Vagina (tissue), 2 donors: ENCODE results near the gene MS4A4E. TPM values are rescaled to one million over a fixed set of nuclear protein-coding genes. Genes with fewer than 3 reads are reported as not detected.
"Not testable (repeated sequence)": the region's sequence is repeated elsewhere in the genome, so short reads cannot be mapped to it uniquely, and the experiment has no call there.

ENCODE experiments used
- DNase-seq, 2 donors: peaks; one replicate each; pipeline ENCODE4 v3.0.0-alpha.2; 2017; ENCODE audit errors: extremely low spot score in 2 of 2
- H3K27ac ChIP-seq: fragments of 200-600 bp; sonication (generic); one replicate; pipeline ENCODE4 v1.5.1; 2019
- H3K27me3 ChIP-seq: fragments of 200-600 bp; sonication (generic); one replicate; pipeline ENCODE4 v1.5.1; 2019
- H3K36me3 ChIP-seq, 2 donors: fragments of 200-600 bp; sonication (generic); one replicate each; pipeline ENCODE4 v1.5.1; 2017 to 2019
- H3K4me1 ChIP-seq: fragments of 200-600 bp; sonication (generic); one replicate; pipeline ENCODE4 v1.5.1; 2019
- H3K4me3 ChIP-seq, 2 donors: fragments of 200-600 bp; sonication (generic); 1 replicate in 1 of 2; 2 replicates in 1 of 2; pipeline ENCODE4 v1.5.1; 2016 to 2019
- H3K9me3 ChIP-seq: fragments of 200-600 bp; sonication (generic); one replicate; pipeline ENCODE4 v1.5.1; 2019
- CTCF ChIP-seq, 3 experiments: fragments of 450-650 bp in 2 of 3; fragments of 200-600 bp in 1 of 3; sonication (generic) in 1 of 3; IDR thresholded peaks; one replicate each; pipeline ENCODE4 v1.5.1; 2017 to 2019; ENCODE audit warnings: antibody characterized with exemption in 3 of 3, mild to moderate bottlenecking in 2 of 3, moderate library complexity in 2 of 3
- POLR2A ChIP-seq, 2 donors: fragments of 450-650 bp; IDR thresholded peaks; one replicate each; pipeline ENCODE4 v1.6.1; 2017; ENCODE audit warnings: antibody characterized with exemption in 2 of 2, mild to moderate bottlenecking in 2 of 2, moderate library complexity in 2 of 2
- POLR2AphosphoS5 ChIP-seq, 2 donors: sonication (generic); formaldehyde crosslinking; IDR thresholded peaks; one replicate each; pipeline ENCODE4 v1.9.0; 2017; ENCODE audit warnings: antibody characterized with exemption in 2 of 2, mild to moderate bottlenecking in 2 of 2, low read depth in 1 of 2; ENCODE audit not compliant: insufficient read depth in 1 of 2
- intact Hi-C: fragments of 100-400 bp; cut with DNase I; formaldehyde crosslinking; loops from one replicate; pipeline ENCODE4 v1.15.1; 2023
- microRNA-seq: library from miRNA; unstranded; fragments of <30 nt; microRNA quantifications from one replicate; pipeline ENCODE4, GENCODE V29; 2017; ENCODE audit warnings: borderline number of aligned reads, borderline replicate concordance
- small RNA-seq: library from RNA; depleted of rRNA; stranded (forward); fragments of <200 nt; gene quantifications from one replicate; pipeline ENCODE3, GENCODE V24; 2016
- total RNA-seq: library from RNA; depleted of rRNA; stranded (reverse); fragments of >200 nt; gene quantifications from one replicate; pipeline ENCODE4 v1.2.3, GENCODE V29; 2016

Gene MS4A4E
- total RNA-seq, 1 donor from 2014 or later: 1.7 TPM

- intact Hi-C loops: no loop called here
Observed at GRCh38 chr11:60159284-60159683, 83.7 kb downstream of the MS4A4E start.

GRCh38 chr11:60158636-60159035, 84.3 kb downstream of the MS4A4E start:
- no peak for DNase-seq
- intact Hi-C loops: no loop called here
- no peaks in the 10 kb centered on the region for H3K9me3 ChIP-seq
- no peaks in the 10 kb centered on the region for H3K4me1 ChIP-seq
- H3K36me3 ChIP-seq: no peaks in the 10 kb centered on the region
- H3K4me3 ChIP-seq: no peak overlapping the region
- no peaks in the 10 kb centered on the region for H3K27me3 ChIP-seq
- TF ChIP-seq CTCF (IDR thresholded peaks at IDR 0.05): no peak
- TF ChIP-seq POLR2A (IDR thresholded peaks at IDR 0.05): no peak
- no peak for TF ChIP-seq POLR2AphosphoS5 (IDR thresholded peaks at IDR 0.05; ENCODE audit: insufficient read depth in 1 of 2, low read depth in 1 of 2)
- no peak overlapping the region for H3K27ac ChIP-seq

More at GRCh38 chr11:60159284-60159683, 83.7 kb downstream of the MS4A4E start:
- Histone ChIP-seq H3K27me3 (no peaks in the 10 kb centered on the region), H3K36me3 (no peaks in the 10 kb centered on the region), H3K27ac (no peak overlapping the region), H3K4me1 (no peaks in the 10 kb centered on the region), H3K9me3 (no peaks in the 10 kb centered on the region), H3K4me3 (no peak overlapping the region)
- DNase-seq: no peak
- TF ChIP-seq POLR2A (IDR thresholded peaks at IDR 0.05) (no peak), CTCF (IDR thresholded peaks at IDR 0.05) (no peak), POLR2AphosphoS5 (IDR thresholded peaks at IDR 0.05; ENCODE audit: insufficient read depth in 1 of 2, low read depth in 1 of 2) (no peak)

GRCh38 chr11:60155931-60156330, 87.0 kb downstream of the MS4A4E start:
- Histone ChIP-seq H3K4me1 (no peaks in the 10 kb centered on the region), H3K36me3 (no peaks in the 10 kb centered on the region), H3K27me3 (no peaks in the 10 kb centered on the region), H3K27ac (no peak overlapping the region), H3K9me3 (no peaks in the 10 kb centered on the region), H3K4me3 (no peak overlapping the region)
- TF ChIP-seq POLR2A (IDR thresholded peaks at IDR 0.05) (no peak), POLR2AphosphoS5 (IDR thresholded peaks at IDR 0.05; ENCODE audit: insufficient read depth in 1 of 2, low read depth in 1 of 2) (no peak), CTCF (IDR thresholded peaks at IDR 0.05) (no peak)
- intact Hi-C loops: no loop called here
- no peak for DNase-seq

- DNase-seq: not testable (repeated sequence)
Observed at GRCh38 chr11:60152727-60153126, 90.2 kb downstream of the MS4A4E start.

GRCh38 chr11:60150279-60150678, 92.7 kb downstream of the MS4A4E start:
- no peaks in the 10 kb centered on the region for H3K4me1 ChIP-seq
- no peak overlapping the region for H3K27ac ChIP-seq
- H3K4me3 ChIP-seq: no peak overlapping the region
- intact Hi-C loops: no loop called here
- H3K9me3 ChIP-seq: no peaks in the 10 kb centered on the region
- DNase-seq: no peak
- H3K36me3 ChIP-seq: no peaks in the 10 kb centered on the region
- TF ChIP-seq CTCF (IDR thresholded peaks at IDR 0.05): no peak
- H3K27me3 ChIP-seq: no peaks in the 10 kb centered on the region

More at GRCh38 chr11:60152727-60153126, 90.2 kb downstream of the MS4A4E start:
- H3K36me3 ChIP-seq, H3K4me1 ChIP-seq, intact Hi-C loops, H3K4me3 ChIP-seq, H3K9me3 ChIP-seq, H3K27ac ChIP-seq, H3K27me3 ChIP-seq: not testable (repeated sequence)

Small RNA genes within 50 kb of the gene (microRNA-seq; reads per million reads assigned to microRNA genes)
- gene MIR6503: not detected

Small RNA genes within 50 kb of the gene (small RNA-seq; reads per million reads assigned to genes)
- 0.69 reads per million for gene MIR6503

Other genes with a start within 250 kb of the MS4A4E start
- not detected for gene OOSP4B, start 226.0 kb downstream of the MS4A4E start, total RNA-seq
- gene OOSP2, start 202.7 kb downstream of the MS4A4E start, total RNA-seq: not detected
- not detected for gene MS4A3, start 186.5 kb downstream of the MS4A4E start, total RNA-seq
- 10.3 TPM for gene MS4A2, start 154.5 kb downstream of the MS4A4E start, total RNA-seq
- 30.7 TPM for gene MS4A6A, start 60.1 kb downstream of the MS4A4E start, total RNA-seq
- gene MS4A4A, start 37.5 kb upstream of the MS4A4E start, total RNA-seq: 10.3 TPM
- gene MS4A6E, start 84.1 kb upstream of the MS4A4E start, total RNA-seq: 3.4 TPM
- gene MS4A7, start 135.4 kb upstream of the MS4A4E start, total RNA-seq: 23.3 TPM
- gene MS4A14, start 153.3 kb upstream of the MS4A4E start, total RNA-seq: 1.7 TPM
- not detected for gene MS4A5, start 186.4 kb upstream of the MS4A4E start, total RNA-seq
- not detected for gene MS4A1, start 212.7 kb upstream of the MS4A4E start, total RNA-seq
- gene MS4A12, start 249.6 kb upstream of the MS4A4E start, total RNA-seq: not detected